ENCODE measurements around the gene ECE1.
A peak's percentile ranks its signal among the peaks of the same experiment; 100 is the strongest.

The ECE1 gene

GRCh38 chr1:21289700-21290545, at the start of gene ECE1:
Gene ECE1 (minus strand): TSS chr1:21290463. CDS start chr1:21290414, 49 bp downstream.
- no peak for DNase-seq (ENCODE audit: low read depth, low spot score)

GRCh38 chr1:21339356-21340229, 49.3 kb upstream of the ECE1 start:
- no peak for DNase-seq (ENCODE audit: low read depth, low spot score)

GRCh38 chr1:21338573-21339355, 48.5 kb upstream of the ECE1 start:
- no peak for DNase-seq (ENCODE audit: low read depth, low spot score)

GRCh38 chr1:21337928-21338572, 47.8 kb upstream of the ECE1 start:
- no peak for DNase-seq (ENCODE audit: low read depth, low spot score)

GRCh38 chr1:21337454-21337927, 47.2 kb upstream of the ECE1 start:
- DNase-seq (ENCODE audit: low read depth, low spot score), result no peak

GRCh38 chr1:21337010-21337437, 46.8 kb upstream of the ECE1 start:
- DNase-seq (ENCODE audit: low read depth, low spot score), result no peak

GRCh38 chr1:21335750-21336224, 45.5 kb upstream of the ECE1 start:
- DNase-seq (ENCODE audit: low read depth, low spot score), result no peak

- no peak for DNase-seq (ENCODE audit: low read depth, low spot score)
Observed at GRCh38 chr1:21335088-21335691, 44.9 kb upstream of the ECE1 start.

GRCh38 chr1:21334214-21335087, 44.2 kb upstream of the ECE1 start:
- DNase-seq (ENCODE audit: low read depth, low spot score), result peak; percentile 67

GRCh38 chr1:21333824-21334213, 43.6 kb upstream of the ECE1 start:
- DNase-seq (ENCODE audit: low read depth, low spot score), result no peak

GRCh38 chr1:21332554-21333311, 42.5 kb upstream of the ECE1 start:
- DNase-seq (ENCODE audit: low read depth, low spot score), result no peak

- no peak for DNase-seq (ENCODE audit: low read depth, low spot score)
Observed at GRCh38 chr1:21331752-21332478, 41.7 kb upstream of the ECE1 start.

GRCh38 chr1:21330544-21330943, 40.3 kb upstream of the ECE1 start:
- DNase-seq (ENCODE audit: low read depth, low spot score), result no peak

- no peak for DNase-seq (ENCODE audit: low read depth, low spot score)
Observed at GRCh38 chr1:21329209-21329844, 39.1 kb upstream of the ECE1 start.

GRCh38 chr1:21327566-21328323, 37.5 kb upstream of the ECE1 start:
- no peak for DNase-seq (ENCODE audit: low read depth, low spot score)

- no peak for DNase-seq (ENCODE audit: low read depth, low spot score)
Observed at GRCh38 chr1:21326861-21327344, 36.6 kb upstream of the ECE1 start.
